HEK293 (cell line): ENCODE results near the gene WRAP73.

ENCODE experiments used
- CTCF ChIA-PET: fragments of 350-600 bp; formaldehyde crosslinking; extraction: SDS; loops from one replicate; lab custom pipeline; 2021; ENCODE audit warnings: antibody characterized with exemption; lab: Yijun Ruan, JAX
- POLR2A ChIA-PET: fragments of 300-600 bp; formaldehyde crosslinking; extraction: SDS; loops from one replicate; lab custom pipeline; 2020; ENCODE audit warnings: antibody characterized with exemption, inconsistent platforms; lab: Yijun Ruan, JAX
- H3K27ac ChIP-seq: fragments of 200-500 bp; sonication (Bioruptor generic); 2 replicates; pipeline ENCODE4 v1.5.1; 2014; ENCODE audit warnings: low read depth, low read length, control low read depth, inconsistent platforms; ENCODE audit errors: extremely low read depth
- H3K36me3 ChIP-seq, 2 experiments: fragments of 200-500 bp in 1 of 2; sonication (Bioruptor generic) in 1 of 2; 1 replicate in 1 of 2; 2 replicates in 1 of 2; pipeline ENCODE4 v1.5.1; 2014 to 2017; ENCODE audit warnings: inconsistent platforms in 2 of 2, low read length in 2 of 2; ENCODE audit not compliant: control insufficient read depth in 2 of 2, insufficient read depth in 1 of 2
- H3K4me1 ChIP-seq: fragments of 200-500 bp; sonication (Bioruptor generic); 2 replicates; pipeline ENCODE4 v1.5.1; 2014; ENCODE audit warnings: mild to moderate bottlenecking, low read length, inconsistent platforms; ENCODE audit not compliant: control insufficient read depth, insufficient read depth
- H3K4me3 ChIP-seq: 2 replicates; pipeline ENCODE4 v1.5.1; 2011; ENCODE audit warnings: low read depth, mild to moderate bottlenecking, control low read depth, low read length, moderate library complexity
- H3K9me3 ChIP-seq: fragments of 200-500 bp; sonication (Bioruptor generic); 2 replicates; pipeline ENCODE4 v1.5.1; 2014; ENCODE audit warnings: low read depth, low read length, inconsistent platforms; ENCODE audit not compliant: control insufficient read depth, insufficient read depth
- ATF2 ChIP-seq: fragments of 450-650 bp; formaldehyde crosslinking; IDR thresholded peaks from 2 replicates; pipeline ENCODE4 v1.5.1; 2016; ENCODE audit warnings: missing biosample characterization, missing genetic modification characterization, low read depth
- FEZF1 ChIP-seq: fragments of 450-650 bp; formaldehyde crosslinking; IDR thresholded peaks from 2 replicates; pipeline ENCODE4 v1.5.1; 2016; ENCODE audit warnings: missing biosample characterization, missing genetic modification characterization
- MZF1 ChIP-seq: fragments of 450-650 bp; formaldehyde crosslinking; IDR thresholded peaks from 2 replicates; pipeline ENCODE4 v1.5.1; 2017; ENCODE audit warnings: missing biosample characterization, missing genetic modification characterization, borderline replicate concordance
- SP7 ChIP-seq: fragments of 450-650 bp; formaldehyde crosslinking; IDR thresholded peaks from 2 replicates; pipeline ENCODE4 v1.5.1; 2016; ENCODE audit warnings: missing biosample characterization, missing genetic modification characterization
- ZBTB17 ChIP-seq: fragments of 450-650 bp; formaldehyde crosslinking; IDR thresholded peaks from 2 replicates; pipeline ENCODE4 v1.5.1; 2016; ENCODE audit warnings: missing biosample characterization, missing genetic modification characterization
- ZBTB21 ChIP-seq: fragments of 450-650 bp; formaldehyde crosslinking; IDR thresholded peaks from 2 replicates; pipeline ENCODE4 v1.5.1; 2017; ENCODE audit warnings: missing biosample characterization, missing genetic modification characterization
- ZFHX2 ChIP-seq: fragments of 450-650 bp; formaldehyde crosslinking; conservative IDR thresholded peaks from 2 replicates; pipeline ENCODE4 v1.5.1; 2016; ENCODE audit warnings: missing biosample characterization, missing genetic modification characterization
- ZNF10 ChIP-seq: fragments of 450-650 bp; formaldehyde crosslinking; IDR thresholded peaks from 2 replicates; pipeline ENCODE4 v1.5.1; 2017; ENCODE audit warnings: missing biosample characterization, missing genetic modification characterization
- ZNF335 ChIP-seq: fragments of 450-650 bp; formaldehyde crosslinking; conservative IDR thresholded peaks from 2 replicates; pipeline ENCODE4 v1.5.1; 2016; ENCODE audit warnings: missing biosample characterization, missing genetic modification characterization
- ZNF350 ChIP-seq: fragments of 450-650 bp; formaldehyde crosslinking; IDR thresholded peaks from 2 replicates; pipeline ENCODE4 v1.5.0; 2017; ENCODE audit warnings: missing biosample characterization, mild to moderate bottlenecking, missing genetic modification characterization
- ZNF488 ChIP-seq: fragments of 450-650 bp; formaldehyde crosslinking; IDR thresholded peaks from 2 replicates; pipeline ENCODE4 v1.5.1; 2016; ENCODE audit warnings: missing biosample characterization, missing genetic modification characterization
- ZNF510 ChIP-seq: fragments of 450-650 bp; formaldehyde crosslinking; IDR thresholded peaks from 2 replicates; pipeline ENCODE4 v1.5.1; 2018; ENCODE audit warnings: mild to moderate bottlenecking, missing genetic modification characterization, missing biosample characterization; ENCODE audit not compliant: insufficient replicate concordance
- ZNF629 ChIP-seq: fragments of 450-650 bp; formaldehyde crosslinking; IDR thresholded peaks from 2 replicates; pipeline ENCODE4 v1.5.1; 2017; ENCODE audit warnings: missing biosample characterization, missing genetic modification characterization
- ZNF660 ChIP-seq: fragments of 450-650 bp; IDR thresholded peaks from 2 replicates; pipeline ENCODE4 v1.5.1; 2018; ENCODE audit warnings: missing biosample characterization, mild to moderate bottlenecking, missing genetic modification characterization
- ZNF670 ChIP-seq: fragments of 450-650 bp; formaldehyde crosslinking; IDR thresholded peaks from 2 replicates; pipeline ENCODE4 v1.5.1; 2016; ENCODE audit warnings: missing biosample characterization, missing genetic modification characterization, low read depth
- ZNF704 ChIP-seq: fragments of 450-650 bp; formaldehyde crosslinking; IDR thresholded peaks from 2 replicates; pipeline ENCODE4 v1.5.1; 2016; ENCODE audit warnings: missing biosample characterization, missing genetic modification characterization
- TF ChIP-seq, protein P1 (sequence below): fragments of 450-650 bp; formaldehyde crosslinking; conservative IDR thresholded peaks from 2 replicates; pipeline ENCODE4 v1.5.1; 2016; ENCODE audit warnings: low read depth, missing biosample characterization, missing genetic modification characterization
- TF ChIP-seq, protein P2 (sequence below): fragments of 450-650 bp; formaldehyde crosslinking; IDR thresholded peaks from 2 replicates; pipeline ENCODE4 v1.5.1; 2017; ENCODE audit warnings: missing biosample characterization, mild to moderate bottlenecking, missing genetic modification characterization, moderate library complexity

The WRAP73 gene

DNA sequence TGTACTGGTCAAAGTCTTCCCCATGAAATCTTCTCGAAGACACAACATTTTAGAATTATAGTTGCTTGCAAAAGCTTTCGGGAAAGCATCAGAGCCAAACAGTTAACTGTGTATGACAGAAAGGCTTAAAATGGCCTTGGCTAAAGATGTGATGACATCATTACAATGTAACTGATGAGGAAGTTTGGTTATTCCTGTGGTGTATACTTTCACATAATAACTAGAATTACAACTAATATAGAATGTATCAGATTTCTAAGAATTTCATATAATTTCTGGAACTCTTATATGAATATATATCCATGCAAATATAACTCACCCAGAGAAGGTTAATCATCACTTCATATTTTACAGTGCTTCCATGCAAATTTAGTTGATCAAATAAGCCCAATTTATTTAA is 10.8 kb upstream of the WRAP73 start:
- H3K27ac ChIP-seq, result no peak overlapping the region
- no peaks in the 10 kb centered on the region for H3K36me3 ChIP-seq
- no peaks in the 10 kb centered on the region for H3K9me3 ChIP-seq
- TF ChIP-seq, protein P1, sequence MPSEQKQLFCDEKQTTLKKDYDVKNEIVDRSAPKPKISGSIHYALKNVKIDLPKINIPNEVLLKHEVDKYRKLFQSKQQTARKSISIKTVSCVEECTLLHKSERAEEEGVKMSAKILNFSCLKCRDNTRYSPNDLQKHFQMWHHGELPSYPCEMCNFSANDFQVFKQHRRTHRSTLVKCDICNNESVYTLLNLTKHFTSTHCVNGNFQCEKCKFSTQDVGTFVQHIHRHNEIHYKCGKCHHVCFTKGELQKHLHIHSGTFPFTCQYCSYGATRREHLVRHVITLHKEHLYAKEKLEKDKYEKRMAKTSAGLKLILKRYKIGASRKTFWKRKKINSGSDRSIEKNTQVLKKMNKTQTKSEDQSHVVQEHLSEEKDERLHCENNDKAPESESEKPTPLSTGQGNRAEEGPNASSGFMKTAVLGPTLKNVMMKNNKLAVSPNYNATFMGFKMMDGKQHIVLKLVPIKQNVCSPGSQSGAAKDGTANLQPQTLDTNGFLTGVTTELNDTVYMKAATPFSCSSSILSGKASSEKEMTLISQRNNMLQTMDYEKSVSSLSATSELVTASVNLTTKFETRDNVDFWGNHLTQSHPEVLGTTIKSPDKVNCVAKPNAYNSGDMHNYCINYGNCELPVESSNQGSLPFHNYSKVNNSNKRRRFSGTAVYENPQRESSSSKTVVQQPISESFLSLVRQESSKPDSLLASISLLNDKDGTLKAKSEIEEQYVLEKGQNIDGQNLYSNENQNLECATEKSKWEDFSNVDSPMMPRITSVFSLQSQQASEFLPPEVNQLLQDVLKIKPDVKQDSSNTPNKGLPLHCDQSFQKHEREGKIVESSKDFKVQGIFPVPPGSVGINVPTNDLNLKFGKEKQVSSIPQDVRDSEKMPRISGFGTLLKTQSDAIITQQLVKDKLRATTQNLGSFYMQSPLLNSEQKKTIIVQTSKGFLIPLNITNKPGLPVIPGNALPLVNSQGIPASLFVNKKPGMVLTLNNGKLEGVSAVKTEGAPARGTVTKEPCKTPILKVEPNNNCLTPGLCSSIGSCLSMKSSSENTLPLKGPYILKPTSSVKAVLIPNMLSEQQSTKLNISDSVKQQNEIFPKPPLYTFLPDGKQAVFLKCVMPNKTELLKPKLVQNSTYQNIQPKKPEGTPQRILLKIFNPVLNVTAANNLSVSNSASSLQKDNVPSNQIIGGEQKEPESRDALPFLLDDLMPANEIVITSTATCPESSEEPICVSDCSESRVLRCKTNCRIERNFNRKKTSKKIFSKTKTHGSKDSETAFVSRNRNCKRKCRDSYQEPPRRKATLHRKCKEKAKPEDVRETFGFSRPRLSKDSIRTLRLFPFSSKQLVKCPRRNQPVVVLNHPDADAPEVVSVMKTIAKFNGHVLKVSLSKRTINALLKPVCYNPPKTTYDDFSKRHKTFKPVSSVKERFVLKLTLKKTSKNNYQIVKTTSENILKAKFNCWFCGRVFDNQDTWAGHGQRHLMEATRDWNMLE, result no peak
- 0 out of 2 replicates have a peak, but pooled peaks have one; percentile 14 for TF ChIP-seq SP7 (tag by site-specific recombination)
- peak; percentile 86 for TF ChIP-seq ZNF629 (tag by site-specific recombination)
- TF ChIP-seq ZNF10 (tag by site-specific recombination), result peak; percentile 91
- TF ChIP-seq ZBTB21 (tag by site-specific recombination), result peak; percentile 64
- TF ChIP-seq ZNF660 (tag by site-specific recombination), result 0 out of 2 replicates have a peak, but pooled peaks have one; percentile 54
- peak; percentile 96 for TF ChIP-seq ATF2 (tag by site-specific recombination)
- TF ChIP-seq ZNF335 (tag by site-specific recombination), result no peak
- no peak for TF ChIP-seq ZNF510 (tag by site-specific recombination)
- no peak for TF ChIP-seq ZFHX2 (tag by site-specific recombination)
- TF ChIP-seq FEZF1 (tag by site-specific recombination), result peak; percentile 59
- no peak overlapping the region for H3K4me3 ChIP-seq
- H3K4me1 ChIP-seq, result peaks cover 5% of the 10 kb centered on the region; the same call in 1 of the 2 replicates
- ChIA-PET POLR2A (no interaction called here), CTCF (interaction anchor here (1.1 kb wide), 1 partner anchor 34 kb away, joined by 3 read pairs; no protein-coding TSS in a partner anchor)

- ChIA-PET POLR2A (no interaction called here), CTCF (interaction anchor here (0.6 to 0.7 kb wide), 2 partner anchors 22 to 143 kb away, joined by 4 read pairs; no protein-coding TSS in a partner anchor)
- Histone ChIP-seq H3K9me3 (no peaks in the 10 kb centered on the region), H3K4me3 (no peak overlapping the region), H3K36me3 (no peaks in the 10 kb centered on the region), H3K27ac (no peak overlapping the region), H3K4me1 (peaks cover 5% of the 10 kb centered on the region; the same call in 1 of the 2 replicates)
- TF ChIP-seq ZNF350 (tag by site-specific recombination) (no peak), ZBTB17 (tag by site-specific recombination) (no peak), ZNF670 (tag by site-specific recombination) (no peak), ZNF704 (tag by site-specific recombination) (no peak), ZNF488 (tag by site-specific recombination) (no peak), MZF1 (no peak)
- TF ChIP-seq, protein P2, sequence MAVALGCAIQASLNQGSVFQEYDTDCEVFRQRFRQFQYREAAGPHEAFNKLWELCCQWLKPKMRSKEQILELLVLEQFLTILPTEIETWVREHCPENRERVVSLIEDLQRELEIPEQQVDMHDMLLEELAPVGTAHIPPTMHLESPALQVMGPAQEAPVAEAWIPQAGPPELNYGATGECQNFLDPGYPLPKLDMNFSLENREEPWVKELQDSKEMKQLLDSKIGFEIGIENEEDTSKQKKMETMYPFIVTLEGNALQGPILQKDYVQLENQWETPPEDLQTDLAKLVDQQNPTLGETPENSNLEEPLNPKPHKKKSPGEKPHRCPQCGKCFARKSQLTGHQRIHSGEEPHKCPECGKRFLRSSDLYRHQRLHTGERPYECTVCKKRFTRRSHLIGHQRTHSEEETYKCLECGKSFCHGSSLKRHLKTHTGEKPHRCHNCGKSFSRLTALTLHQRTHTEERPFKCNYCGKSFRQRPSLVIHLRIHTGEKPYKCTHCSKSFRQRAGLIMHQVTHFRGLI (tag by site-specific recombination), result peak; percentile 57; the same call in 1 of the 2 replicates
Observed at GRCh38 chr1:3659093-3659492, 9.2 kb upstream of the WRAP73 start.
